Cardiac ventricle fibroblast (primary cell): ENCODE data around the gene WNT3. TPM values are rescaled to one million over a fixed set of nuclear protein-coding genes. Genes with fewer than 3 reads are reported as not detected.

Source experiments
- total RNA-seq: library from RNA; depleted of rRNA; stranded (reverse); fragments of >200 nt; gene quantifications from 2 replicates; pipeline ENCODE4 v1.2.3, GENCODE V29; 2015

WNT3 gene, protein sequence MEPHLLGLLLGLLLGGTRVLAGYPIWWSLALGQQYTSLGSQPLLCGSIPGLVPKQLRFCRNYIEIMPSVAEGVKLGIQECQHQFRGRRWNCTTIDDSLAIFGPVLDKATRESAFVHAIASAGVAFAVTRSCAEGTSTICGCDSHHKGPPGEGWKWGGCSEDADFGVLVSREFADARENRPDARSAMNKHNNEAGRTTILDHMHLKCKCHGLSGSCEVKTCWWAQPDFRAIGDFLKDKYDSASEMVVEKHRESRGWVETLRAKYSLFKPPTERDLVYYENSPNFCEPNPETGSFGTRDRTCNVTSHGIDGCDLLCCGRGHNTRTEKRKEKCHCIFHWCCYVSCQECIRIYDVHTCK
- 0.05 and 0.56 TPM in 2 replicates for total RNA-seq

DNA sequence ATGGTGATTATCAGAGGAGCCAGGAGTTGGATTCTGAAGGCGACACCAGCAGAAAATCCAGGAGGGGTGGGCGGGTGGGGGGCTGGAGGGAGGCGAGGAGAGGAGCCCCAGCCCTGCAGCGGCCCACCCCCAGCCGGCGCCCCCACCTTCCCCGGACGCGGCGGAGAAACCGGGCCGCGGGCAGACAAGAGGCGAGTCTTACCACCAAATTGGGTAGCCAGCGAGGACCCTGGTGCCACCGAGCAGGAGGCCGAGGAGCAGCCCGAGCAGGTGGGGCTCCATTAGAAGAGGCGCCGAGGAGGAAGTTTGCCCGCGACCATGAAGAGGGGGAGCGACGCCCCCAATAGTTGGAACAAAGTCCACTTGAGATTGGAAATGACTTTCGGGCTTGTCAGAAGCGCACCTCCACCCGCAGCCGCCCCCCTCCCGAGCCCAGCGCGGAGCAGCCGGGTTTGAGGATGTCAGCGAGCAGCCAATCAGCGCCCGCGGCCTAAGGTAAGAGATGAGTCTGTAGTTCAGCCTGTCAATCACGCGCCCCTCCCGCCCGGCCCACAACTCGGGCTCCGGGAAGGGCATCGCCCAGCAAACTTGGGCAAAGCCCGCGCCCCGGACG lies at the start of gene WNT3:
Gene WNT3, minus strand, starts transcription at position 377 of the 613 bp plus-strand sequence. Its CDS starts 95 bp downstream, at position 282.

GRCh38 chr17:46851029-46851741 lies 32.7 kb upstream of the WNT3 start, which contains the start of gene WNT9B:
Gene WNT9B (plus strand): TSS chr17:46851583. CDS start chr17:46851639, 56 bp downstream.

Other genes with a start within 250 kb of the WNT3 start
- gene ARL17A, start 239.0 kb downstream of the WNT3 start, total RNA-seq: 2.4 and 3.6 TPM in 2 replicates
- gene NSF, start 228.0 kb downstream of the WNT3 start, total RNA-seq: 26.0 and 27.1 TPM in 2 replicates
- not detected in 2 replicates for gene WNT9B, start 32.9 kb upstream of the WNT3 start, total RNA-seq
- 33.2 and 37.9 TPM in 2 replicates for gene GOSR2, start 104.5 kb upstream of the WNT3 start, total RNA-seq
- gene RPRML, start 160.6 kb upstream of the WNT3 start, total RNA-seq: not detected in 2 replicates